Heart left ventricle (tissue), 16 donors: ENCODE measurements around the gene CPEB4. TPM values are rescaled to one million over a fixed set of nuclear protein-coding genes. Genes with fewer than 3 reads are reported as not detected.
A peak's percentile ranks its signal among the peaks of the same experiment; 100 is the strongest.

Source experiments
- ATAC-seq, 4 donors: fragments of 200-7000 bp; cut with Tn5 transposase; one replicate each; pipeline ENCODE4 v1.9.1; 2020 to 2022; ENCODE audit warnings: moderate library complexity in 4 of 4, mild to moderate bottlenecking in 3 of 4, moderate number of reproducible peaks in 1 of 4
- DNase-seq, 5 donors: peaks; one replicate each; pipeline ENCODE4 v3.0.0-alpha.2; 2020
- H3K27ac ChIP-seq, 12 donors: fragments of 200-600 bp; sonication (generic) in 4 of 12; one replicate each; pipeline versions ENCODE4 v1.5.0 to v1.8.0; 2016 to 2022; ENCODE audit warnings: mild to moderate bottlenecking in 2 of 12
- H3K27me3 ChIP-seq, 9 donors: fragments of 200-600 bp; sonication (generic) in 2 of 9; one replicate each; pipeline versions ENCODE4 v1.5.1 to v1.8.0; 2016 to 2022; ENCODE audit warnings: mild to moderate bottlenecking in 3 of 9
- H3K36me3 ChIP-seq, 9 donors: fragments of 200-600 bp; sonication (generic) in 2 of 9; one replicate each; pipeline versions ENCODE4 v1.5.0 to v1.8.0; 2018 to 2022; ENCODE audit warnings: mild to moderate bottlenecking in 2 of 9
- H3K4me1 ChIP-seq, 12 donors: fragments of 200-600 bp; sonication (generic) in 4 of 12; one replicate each; pipeline versions ENCODE4 v1.5.0 to v1.8.0; 2016 to 2022; ENCODE audit warnings: mild to moderate bottlenecking in 3 of 12
- H3K4me3 ChIP-seq, 12 donors: fragments of 200-600 bp; sonication (generic) in 4 of 12; one replicate each; pipeline versions ENCODE4 v1.5.0 to v1.8.0; 2017 to 2022; ENCODE audit warnings: mild to moderate bottlenecking in 9 of 12, moderate library complexity in 4 of 12
- H3K9me3 ChIP-seq, 12 donors: fragments of 200-600 bp; sonication (generic) in 4 of 12; one replicate each; pipeline versions ENCODE4 v1.5.0 to v1.8.0; 2016 to 2022; ENCODE audit warnings: mild to moderate bottlenecking in 1 of 12
- POLR2A ChIP-seq, 2 donors: fragments of 450-650 bp; IDR thresholded peaks; one replicate each; pipeline ENCODE4 v1.6.1; 2017; ENCODE audit warnings: antibody characterized with exemption in 2 of 2, mild to moderate bottlenecking in 2 of 2, moderate library complexity in 2 of 2
- WGBS, 4 donors: extraction: QIAGEN DNeasy Blood & Tissue Kit in 2 of 4; methylation state at CpG; one replicate each; pipeline versions ENCODE4 v1.1.5 to v1.1.7; 2013 to 2018; 5-methylcytosine and 5-hydroxymethylcytosine counted together
- intact Hi-C, 10 donors: fragments of 100-400 bp; cut with DNase I; formaldehyde crosslinking; loops; one replicate each; pipeline versions ENCODE4 v1.11.1 to v1.14.2; 2022
- polyA plus RNA-seq, 2 donors: library from polyadenylated mRNA; stranded (reverse); fragments of 200-250 nt; gene quantifications; one replicate each; pipeline ENCODE4 v1.2.3, GENCODE V29; 2013
- total RNA-seq, 9 donors: library from RNA; depleted of rRNA in 2 of 9; stranded (reverse); fragments of >200 nt in 2 of 9; fragmentation: NEBNext Ultra II Directional in 3 of 9; extraction: Animal tissue kit (Norgen Biotek cat#: 25700) in 3 of 9; gene quantifications; one replicate each; pipeline versions ENCODE4 v1.1.0 to v1.2.4, GENCODE V29; 2016 to 2023
- TF ChIP-seq, protein P1 (sequence below), 12 donors: fragments of 200-600 bp; sonication (generic) in 4 of 12; IDR thresholded peaks; one replicate each; pipeline versions ENCODE4 v1.5.0 to v1.8.0; 2018 to 2022; ENCODE audit warnings: antibody characterized with exemption in 12 of 12, mild to moderate bottlenecking in 5 of 12
- donor health status: ischemic (EF 13 %, LVEDD 7.1; RV severe dilation, severe dysfunction).
- donor health status: healthy with polysubstance abuse.
- donor health status: DM: no; HTN: yes; CAD: no.
- donor health status: DM: no; HTN: no; CAD: no.
- donor health status: ischemic (EF 25% LVEDD 6.9; RV normal size, moderate dysfunction).
- donor health status: ischemic (EF 25% LVEDD 5.7; RV mildly dilated, moderate dysfunction).
- donor health status: healthy.
- donor health status: DM: yes; HTN: yes; CAD: no.
- donor health status: ischemic (EF 35%, LVEDD 5.7; RV mildly dilated, moderate dysfunction).
- donor health status: nonischemic (EF 11% LVEDD 7.7; RV severe dilation, severe dysfunction).
- donor health status: DM: yes; HTN: yes; CAD: no.
- donor health status: PGD.
- donor health status: ischemic (EF 29% LVEDD 5.4; RV normal size, mild dysfunction).
- donor health status: nonischemic (EF 23%, LVEDD 6.1; RV moderate dilation, normal function).

CPEB4 gene
- total and polyA plus RNA-seq, 11 donors, result 28.7 to 217 (median 168) TPM

- Histone ChIP-seq H3K27me3 (no peaks in the 10 kb centered on the region), H3K27ac (peak overlapping the region in 3 of 12 donors; percentile 21 to 39 (median 24)), H3K4me1 (no peaks in the 10 kb centered on the region), H3K36me3 (no peaks in the 10 kb centered on the region), H3K4me3 (no peak overlapping the region), H3K9me3 (peaks cover 0 to 11% (median 0%) of the 10 kb centered on the region in 12 donors)
- intact Hi-C loops, result loop anchor here in 2 of 10 donors (5.0 kb wide), 2 partner anchors 71 to 76 kb away; no protein-coding TSS in a partner anchor
- WGBS, 4 donors, result 85 to 94% (median 90%) methylated on average over 7 of the region's 7 CpGs
- no peak for TF ChIP-seq POLR2A (IDR thresholded peaks at IDR 0.05)
- TF ChIP-seq, protein P1, sequence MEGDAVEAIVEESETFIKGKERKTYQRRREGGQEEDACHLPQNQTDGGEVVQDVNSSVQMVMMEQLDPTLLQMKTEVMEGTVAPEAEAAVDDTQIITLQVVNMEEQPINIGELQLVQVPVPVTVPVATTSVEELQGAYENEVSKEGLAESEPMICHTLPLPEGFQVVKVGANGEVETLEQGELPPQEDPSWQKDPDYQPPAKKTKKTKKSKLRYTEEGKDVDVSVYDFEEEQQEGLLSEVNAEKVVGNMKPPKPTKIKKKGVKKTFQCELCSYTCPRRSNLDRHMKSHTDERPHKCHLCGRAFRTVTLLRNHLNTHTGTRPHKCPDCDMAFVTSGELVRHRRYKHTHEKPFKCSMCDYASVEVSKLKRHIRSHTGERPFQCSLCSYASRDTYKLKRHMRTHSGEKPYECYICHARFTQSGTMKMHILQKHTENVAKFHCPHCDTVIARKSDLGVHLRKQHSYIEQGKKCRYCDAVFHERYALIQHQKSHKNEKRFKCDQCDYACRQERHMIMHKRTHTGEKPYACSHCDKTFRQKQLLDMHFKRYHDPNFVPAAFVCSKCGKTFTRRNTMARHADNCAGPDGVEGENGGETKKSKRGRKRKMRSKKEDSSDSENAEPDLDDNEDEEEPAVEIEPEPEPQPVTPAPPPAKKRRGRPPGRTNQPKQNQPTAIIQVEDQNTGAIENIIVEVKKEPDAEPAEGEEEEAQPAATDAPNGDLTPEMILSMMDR (IDR thresholded peaks at IDR 0.05), result no peak
- DNase-seq (no peak), ATAC-seq (peak in 1 of 4 donors; percentile 29)
Measured at GRCh38 chr5:173852790-173853359, 35.3 kb upstream of the CPEB4 start.

DNA sequence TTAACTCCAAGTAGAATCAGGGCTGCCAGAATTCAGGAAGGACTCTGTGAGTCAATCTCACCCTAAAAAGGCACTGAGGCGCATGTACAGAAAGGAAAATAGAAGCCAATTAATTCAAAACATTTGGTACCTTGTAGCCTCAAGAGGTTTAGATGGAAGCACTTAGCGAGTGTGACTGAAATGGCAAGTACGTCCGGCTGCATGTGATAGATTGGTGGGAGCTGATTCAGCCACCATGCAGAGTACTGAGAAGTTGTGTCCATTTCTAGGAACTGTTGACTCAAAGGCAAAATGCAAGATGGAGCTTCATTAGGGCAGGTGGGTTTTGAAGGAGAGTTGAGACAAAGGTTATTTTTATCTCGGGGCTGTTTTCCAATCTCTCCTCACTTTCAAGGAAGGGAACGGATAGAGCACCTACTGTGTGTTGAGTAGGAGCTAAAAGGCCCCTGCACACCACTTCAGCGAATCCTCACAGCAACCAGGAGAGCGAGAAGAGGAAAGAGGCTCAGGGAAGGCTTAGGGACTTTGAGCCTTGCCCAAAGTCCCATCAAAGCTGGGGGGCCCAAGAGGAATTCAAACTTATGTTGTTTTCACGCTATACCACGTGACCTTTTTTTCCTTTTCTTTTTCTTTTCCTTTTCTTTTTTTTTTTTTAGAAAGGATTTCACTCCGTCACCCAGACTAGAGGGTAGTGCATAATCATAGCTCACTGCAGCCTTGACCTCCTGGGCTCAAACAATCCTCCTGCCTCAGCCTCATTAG is 34.6 kb upstream of the CPEB4 start:
- intact Hi-C loops, result loop anchor here in 2 of 10 donors (5.0 kb wide), 2 partner anchors 71 to 76 kb away; no protein-coding TSS in a partner anchor
- Histone ChIP-seq H3K36me3 (no peaks in the 10 kb centered on the region), H3K27me3 (no peaks in the 10 kb centered on the region), H3K9me3 (peaks cover 0 to 10% (median 0%) of the 10 kb centered on the region in 12 donors), H3K27ac (peak overlapping the region in 3 of 12 donors; percentile 21 to 39 (median 24)), H3K4me3 (no peak overlapping the region), H3K4me1 (peaks cover 0 to 6% (median 4%) of the 10 kb centered on the region in 12 donors)
- TF ChIP-seq, protein P1 (IDR thresholded peaks at IDR 0.05), result no peak
- no peak for TF ChIP-seq POLR2A (IDR thresholded peaks at IDR 0.05)
- ATAC-seq (peak; percentile 65 to 91 (median 88)), DNase-seq (no peak)
- 74 to 82% (median 77%) methylated on average over 11 of the region's 11 CpGs for WGBS, 4 donors

- Histone ChIP-seq H3K4me3 (no peak overlapping the region), H3K9me3 (no peaks in the 10 kb centered on the region), H3K27me3 (no peaks in the 10 kb centered on the region), H3K4me1 (peaks cover 0 to 21% (median 11%) of the 10 kb centered on the region in 12 donors), H3K36me3 (no peaks in the 10 kb centered on the region), H3K27ac (no peak overlapping the region)
- ATAC-seq (no peak), DNase-seq (no peak)
- intact Hi-C loops, result loop anchor here in 2 of 10 donors (5.0 kb wide), 1 partner anchor 88 kb away; no protein-coding TSS in a partner anchor
- 75 to 87% (median 81%) methylated on average over 11 of the region's 11 CpGs for WGBS, 4 donors
- TF ChIP-seq POLR2A (IDR thresholded peaks at IDR 0.05), result no peak
- TF ChIP-seq, protein P1 (IDR thresholded peaks at IDR 0.05), result no peak
Measured at GRCh38 chr5:173855162-173855994, 32.8 kb upstream of the CPEB4 start.
